PFSK-1 (cell line): Measurements from ENCODE around the gene EIF5AL1.

ENCODE experiments used
- FOXP2 ChIP-seq: optimal IDR thresholded peaks from 2 replicates; pipeline ENCODE3; 2011; ENCODE audit warnings: borderline replicate concordance, control low read depth, inconsistent platforms; ENCODE audit not compliant: insufficient read depth; ENCODE audit errors: extremely low read length, extremely low read depth
- POLR2AphosphoS5 ChIP-seq: IDR thresholded peaks from 2 replicates; pipeline ENCODE4 v1.6.1; 2012; ENCODE audit warnings: low read depth, mild to moderate bottlenecking, control low read depth, low read length, moderate library complexity
- REST ChIP-seq, 2 experiments: IDR thresholded peaks; 2 replicates each; pipeline versions ENCODE4 v1.6.1 to v1.8.0; 2011 to 2012; ENCODE audit warnings: low read depth in 2 of 2, low read length in 2 of 2, control low read depth in 1 of 2, inconsistent platforms in 1 of 2, mild to moderate bottlenecking in 1 of 2, moderate library complexity in 1 of 2; ENCODE audit not compliant: insufficient read depth in 1 of 2
- SIN3A ChIP-seq: IDR thresholded peaks from 2 replicates; pipeline ENCODE4 v1.6.1; 2012; ENCODE audit warnings: mild to moderate bottlenecking, low read length, moderate library complexity, borderline replicate concordance; ENCODE audit not compliant: insufficient read depth
- TAF1 ChIP-seq: IDR thresholded peaks from 2 replicates; pipeline ENCODE4 v1.6.1; 2012; ENCODE audit warnings: low read length, control low read depth, borderline replicate concordance; ENCODE audit not compliant: insufficient read depth

EIF5AL1 gene

DNA sequence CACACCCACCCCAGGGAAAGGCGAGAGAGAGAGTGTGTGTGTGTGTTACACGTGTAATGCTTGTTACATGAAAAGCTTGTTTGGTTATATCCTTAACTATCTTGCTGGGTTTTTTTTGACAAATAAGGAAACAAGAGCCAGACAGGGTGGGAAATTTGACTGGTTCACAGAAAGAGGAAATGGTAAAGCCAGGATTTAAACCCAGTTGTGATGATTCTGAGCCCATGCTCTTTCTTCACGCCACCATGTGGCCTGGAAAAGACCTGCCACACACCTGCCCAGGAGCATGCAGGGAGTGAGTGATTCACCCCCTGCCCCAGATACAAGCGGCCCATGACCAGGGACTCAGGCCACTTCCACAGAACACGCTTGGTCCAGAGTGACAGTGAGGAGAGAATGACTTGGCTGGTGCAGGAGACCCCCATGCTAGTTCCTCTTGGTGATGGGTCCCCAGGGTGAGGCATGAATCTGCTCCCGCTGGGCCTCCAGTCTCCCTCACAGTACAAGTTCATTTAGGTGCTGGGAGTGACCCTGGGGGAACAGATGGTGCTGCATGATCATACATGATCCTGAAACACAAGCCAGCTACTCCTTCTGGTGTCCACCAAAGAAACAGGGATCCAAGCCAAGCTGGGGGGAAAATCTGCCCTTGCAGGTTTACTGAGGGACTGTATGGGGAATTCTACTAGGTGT is 21.0 kb upstream of the EIF5AL1 start:
- TF ChIP-seq FOXP2 (no peak), SIN3A (no peak), POLR2AphosphoS5 (no peak), TAF1 (no peak), REST (IDR thresholded peaks at IDR 0.05; ENCODE audit: insufficient read depth in 1 of 2, low read depth in 2 of 2, low read length in 2 of 2) (no peak)

DNA sequence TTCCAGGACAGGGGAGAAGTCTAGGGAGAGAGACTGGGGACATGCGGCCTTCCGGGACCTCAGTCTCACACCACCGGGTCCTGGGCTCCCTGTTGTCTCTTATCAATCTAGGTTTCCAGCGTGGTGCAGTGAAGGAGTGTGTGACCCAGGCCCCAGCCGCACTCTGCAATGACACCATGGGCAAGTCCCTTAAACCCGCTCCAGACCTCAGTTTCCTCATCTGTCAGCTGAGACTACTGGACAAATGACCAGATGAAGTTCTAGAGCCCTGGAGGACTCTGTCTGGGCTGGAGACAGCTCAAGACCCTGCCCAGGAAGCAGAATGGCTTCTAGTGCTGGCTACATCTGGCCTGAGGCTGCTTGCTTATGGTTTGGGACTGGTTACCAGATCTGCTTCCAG is 20.1 kb upstream of the EIF5AL1 start:
- no peak for TF ChIP-seq FOXP2
- TF ChIP-seq TAF1 = no peak
- no peak for TF ChIP-seq POLR2AphosphoS5
- TF ChIP-seq SIN3A = no peak

DNA sequence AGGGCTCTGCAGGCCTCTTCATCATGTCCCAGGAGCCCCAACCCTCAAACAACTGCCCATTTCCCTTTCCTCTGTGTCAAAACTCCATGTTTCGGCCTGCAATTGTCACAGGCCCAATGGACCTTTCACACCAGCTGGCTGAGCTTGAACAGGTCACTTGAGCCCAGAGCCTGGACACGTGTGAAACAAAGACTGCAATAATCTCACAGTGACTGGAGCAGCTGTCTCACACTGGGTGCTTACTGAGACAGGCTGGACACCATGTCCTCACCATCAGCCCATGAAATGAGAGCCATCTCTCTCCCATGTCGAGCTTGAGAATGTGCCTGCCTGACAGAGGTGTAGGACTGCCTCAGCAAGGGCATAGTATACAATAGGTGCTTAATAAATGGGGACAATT is 19.5 kb upstream of the EIF5AL1 start:
- TF ChIP-seq TAF1 (no peak), POLR2AphosphoS5 (no peak), REST (IDR thresholded peaks at IDR 0.05; ENCODE audit: insufficient read depth in 1 of 2, low read depth in 2 of 2, low read length in 2 of 2) (no peak), SIN3A (no peak)

DNA sequence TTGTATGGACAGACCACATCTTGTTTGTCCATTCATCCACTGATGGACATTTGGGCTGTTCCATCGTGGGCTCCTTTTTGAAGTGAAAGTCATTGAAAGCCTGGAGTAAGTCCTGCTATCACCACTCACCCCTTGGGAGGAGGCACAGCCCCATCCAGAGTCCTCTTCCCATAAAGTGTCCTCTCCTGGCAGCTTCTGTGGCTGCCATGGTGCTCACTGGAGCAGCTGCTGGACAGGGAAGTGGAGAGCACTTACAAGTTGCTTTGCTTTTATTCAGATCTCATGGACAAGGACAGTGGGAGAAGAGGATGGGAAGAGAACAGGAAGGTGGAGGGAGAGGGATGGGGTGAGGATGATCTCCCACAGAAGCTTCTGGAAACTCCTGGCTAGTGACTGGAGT is 18.5 kb upstream of the EIF5AL1 start:
- no peak for TF ChIP-seq FOXP2
- TF ChIP-seq SIN3A = no peak
- TF ChIP-seq REST (IDR thresholded peaks at IDR 0.05; ENCODE audit: insufficient read depth in 1 of 2, low read depth in 2 of 2, low read length in 2 of 2) = no peak
- TF ChIP-seq POLR2AphosphoS5 = no peak
- TF ChIP-seq TAF1 = no peak

DNA sequence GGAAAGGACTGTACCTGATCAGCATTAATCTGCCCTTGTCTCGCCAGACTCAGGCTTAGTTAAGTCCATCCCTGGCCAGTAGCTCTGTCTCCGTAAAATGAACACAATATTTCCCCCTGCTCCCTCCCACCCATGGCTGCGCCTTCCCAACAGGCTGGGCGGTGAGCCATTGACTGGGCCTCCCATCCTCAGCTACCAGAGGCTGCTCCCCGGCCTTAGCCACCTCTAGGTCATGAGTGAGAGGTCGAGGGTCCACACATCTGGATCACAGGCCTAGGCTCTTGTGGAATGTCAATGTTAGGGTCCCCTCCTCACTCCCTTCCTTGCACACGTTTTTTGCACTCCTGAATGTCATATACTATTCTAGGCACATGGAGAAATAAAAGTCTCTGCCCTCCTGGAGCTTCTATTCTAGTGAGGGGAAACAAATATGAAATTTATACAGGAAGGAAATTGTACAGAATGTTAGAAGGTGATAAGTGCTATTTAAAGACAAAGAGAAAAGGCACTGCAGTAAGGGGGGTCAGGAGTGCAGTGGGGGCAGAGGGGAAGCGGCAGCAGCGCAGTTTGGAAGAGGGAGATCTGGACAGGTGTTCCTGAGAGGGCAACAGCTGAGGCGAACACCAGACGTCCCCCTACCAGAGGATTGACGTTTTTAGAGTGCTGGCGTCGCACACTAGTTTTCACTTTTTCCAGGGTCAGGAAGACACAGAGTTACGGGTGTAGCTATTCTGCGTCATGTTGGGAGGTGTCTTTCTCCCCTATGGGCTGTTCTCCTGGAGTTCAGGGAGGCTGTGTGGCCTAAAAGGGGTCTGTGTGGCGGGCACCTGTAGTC is 17.2 kb upstream of the EIF5AL1 start:
- TF ChIP-seq FOXP2 = no peak
- no peak for TF ChIP-seq SIN3A
- TF ChIP-seq REST (IDR thresholded peaks at IDR 0.05; ENCODE audit: insufficient read depth in 1 of 2, low read depth in 2 of 2, low read length in 2 of 2) = no peak
- TF ChIP-seq TAF1 = no peak
- no peak for TF ChIP-seq POLR2AphosphoS5
